DMS 273 (cell line): ENCODE measurements around the gene ANKRD40CL.

Experiments used
- DNase-seq: peaks from one replicate; lab custom pipeline; 2025; ENCODE audit not compliant: unreplicated experiment; lab: John Stamatoyannopoulos, UW

ANKRD40CL gene

DNA sequence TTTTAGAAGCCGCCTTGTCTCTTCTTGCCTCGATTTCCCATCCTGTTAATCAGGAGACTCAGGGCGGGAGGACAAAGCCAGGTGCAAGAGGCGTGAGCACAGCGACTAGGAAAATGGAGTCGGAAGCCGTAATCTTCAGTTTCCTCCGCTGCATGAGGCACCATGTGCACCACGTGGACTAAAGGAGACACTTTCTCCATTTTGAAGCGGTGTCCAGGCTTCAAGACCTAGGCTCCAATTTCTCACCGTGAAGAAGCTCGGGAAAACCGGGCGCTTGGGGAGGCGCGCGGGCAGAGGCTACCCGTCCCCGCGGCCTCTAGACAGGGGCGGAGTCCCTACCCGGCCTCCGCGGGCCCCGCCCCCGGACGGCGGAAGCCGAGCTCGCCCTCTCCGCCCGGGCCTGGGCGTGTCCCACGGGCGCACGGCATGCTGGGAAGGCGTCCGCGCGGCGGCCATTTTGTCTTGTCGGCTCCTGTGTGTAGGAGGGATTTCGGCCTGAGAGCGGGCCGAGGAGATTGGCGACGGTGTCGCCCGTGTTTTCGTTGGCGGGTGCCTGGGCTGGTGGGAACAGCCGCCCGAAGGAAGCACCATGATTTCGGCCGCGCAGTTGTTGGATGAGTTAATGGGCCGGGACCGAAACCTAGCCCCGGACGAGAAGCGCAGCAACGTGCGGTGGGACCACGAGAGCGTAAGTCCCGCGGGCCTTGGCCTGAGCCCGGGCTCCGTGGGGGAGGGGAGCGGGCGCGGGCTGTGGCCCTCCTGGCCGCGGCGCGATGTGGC lies 48.0 kb downstream of the ANKRD40CL start, which contains the start of gene LUC7L3:
Gene LUC7L3, plus strand, starts transcription at position 460 of the 780 bp plus-strand sequence. Its CDS starts 130 bp downstream, at position 590.
- DNase-seq = peak; percentile 98

GRCh38 chr17:50715471-50715870 lies 51.8 kb downstream of the ANKRD40CL start:
- DNase-seq = no peak

- DNase-seq = no peak
Observed at GRCh38 chr17:50712641-50713040, 54.7 kb downstream of the ANKRD40CL start.
